ENCODE results near the gene ECPAS.

GRCh38 chr9:111433082-111433481 lies 51.1 kb downstream of the ECPAS start:
- TF ChIP-seq CTCF (IDR thresholded peaks at IDR 0.05) (no peak), POLR2A (IDR thresholded peaks at IDR 0.05) (no peak)

Measured in testis (tissue), 2 donors.